NCI-H128 (cell line): ENCODE data around the gene CPN1.
"Not testable (repeated sequence)": the region's sequence is repeated elsewhere in the genome, so short reads cannot be mapped to it uniquely, and the experiment has no call there.

Source experiments
- DNase-seq: peaks from one replicate; lab custom pipeline; 2025; ENCODE audit not compliant: unreplicated experiment; lab: John Stamatoyannopoulos, UW

Gene CPN1

DNA sequence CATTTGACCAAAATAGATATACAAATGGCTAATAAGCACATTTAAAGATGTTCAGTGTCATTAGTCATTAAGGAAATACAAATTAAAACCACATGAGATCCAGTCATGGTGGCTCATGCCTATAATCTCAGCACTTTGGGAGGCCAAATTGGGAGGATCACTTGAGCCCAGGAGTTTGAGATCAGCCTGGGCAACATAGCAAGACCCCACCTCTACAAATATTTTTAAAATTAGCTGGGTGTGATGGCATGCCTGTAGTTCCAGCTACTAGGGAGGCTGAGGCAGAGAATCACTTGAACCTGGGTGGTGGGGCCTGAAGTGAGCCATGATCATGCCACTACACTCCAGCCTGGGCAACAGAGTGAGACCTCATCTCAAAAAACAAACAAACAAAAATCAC is 607 bp upstream of the CPN1 start:
- not testable (repeated sequence) for DNase-seq

DNA sequence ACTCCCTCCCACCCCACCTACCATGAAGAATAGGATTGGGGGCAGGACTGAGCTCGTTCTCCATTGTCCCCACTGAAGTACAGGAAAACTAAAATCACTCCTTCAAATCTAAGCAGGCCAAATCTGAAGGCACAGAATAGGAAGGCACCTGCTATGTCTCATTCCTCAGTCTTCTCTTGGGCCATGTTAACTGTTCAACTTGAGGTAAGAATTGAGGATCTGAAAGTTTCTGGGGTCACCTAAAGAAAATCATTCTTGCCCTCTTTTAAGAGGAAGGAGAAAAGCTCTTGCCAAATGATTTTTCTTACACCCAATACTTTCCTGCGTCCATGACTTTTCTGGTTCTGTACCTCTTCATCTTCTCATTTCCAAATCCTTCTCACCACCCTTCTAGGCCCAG is 4.9 kb downstream of the CPN1 start:
- DNase-seq: no peak

DNA sequence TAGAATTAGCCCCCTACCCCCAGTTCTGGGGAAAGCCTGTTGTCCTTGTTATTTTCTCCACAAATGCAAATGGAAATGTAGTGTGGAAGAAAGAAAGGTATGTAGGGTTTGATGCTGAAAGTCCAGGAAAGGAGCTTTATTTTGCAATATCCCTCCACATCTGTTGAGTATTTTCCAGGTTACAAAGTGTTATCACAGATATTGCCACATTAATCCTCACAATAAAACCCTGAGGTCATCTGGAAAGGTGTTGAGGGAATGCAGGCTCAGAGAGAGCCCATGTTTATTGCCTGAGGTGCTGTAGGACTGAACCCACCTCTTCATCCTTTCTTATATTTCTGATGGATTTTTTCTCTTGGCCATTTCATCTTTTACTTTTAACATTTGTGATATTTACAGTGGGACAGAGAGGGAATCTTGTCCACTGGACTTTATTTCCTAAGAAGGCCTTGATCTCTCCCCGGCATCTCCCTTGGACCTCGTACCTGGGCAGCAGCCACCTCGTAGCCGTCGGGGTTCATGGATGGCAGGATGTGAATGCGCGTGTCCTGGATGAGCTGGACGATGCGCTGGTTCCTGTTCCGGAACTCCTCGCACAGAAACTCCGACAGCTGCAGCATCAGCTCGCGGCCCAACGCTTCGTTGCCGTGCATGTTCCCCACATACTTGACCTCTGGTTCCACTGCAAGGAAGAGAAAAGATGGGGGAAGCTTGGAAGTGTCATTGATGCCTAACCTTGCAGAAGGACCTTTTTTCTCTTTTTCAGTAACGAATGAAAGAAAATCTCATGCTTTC is 6.0 kb downstream of the CPN1 start:
- DNase-seq: no peak

DNA sequence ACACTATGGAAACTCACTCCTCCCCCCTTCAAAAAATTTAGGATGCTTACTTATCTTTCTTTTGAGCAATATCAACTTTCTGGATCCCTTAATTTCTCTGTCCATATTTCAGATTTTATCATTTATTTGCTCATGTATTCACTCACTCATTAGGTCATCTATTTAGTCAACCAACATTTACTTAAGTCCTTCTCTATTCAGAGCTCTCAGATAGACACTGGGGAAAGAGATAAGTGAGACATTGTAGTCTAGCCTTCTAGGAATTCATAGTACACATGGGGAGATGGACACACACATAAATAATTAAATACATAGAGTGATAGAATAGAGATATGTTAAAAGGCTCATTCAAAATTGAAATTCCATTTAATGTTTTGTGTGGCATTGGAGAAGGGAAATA is 9.2 kb downstream of the CPN1 start:
- no peak for DNase-seq

DNA sequence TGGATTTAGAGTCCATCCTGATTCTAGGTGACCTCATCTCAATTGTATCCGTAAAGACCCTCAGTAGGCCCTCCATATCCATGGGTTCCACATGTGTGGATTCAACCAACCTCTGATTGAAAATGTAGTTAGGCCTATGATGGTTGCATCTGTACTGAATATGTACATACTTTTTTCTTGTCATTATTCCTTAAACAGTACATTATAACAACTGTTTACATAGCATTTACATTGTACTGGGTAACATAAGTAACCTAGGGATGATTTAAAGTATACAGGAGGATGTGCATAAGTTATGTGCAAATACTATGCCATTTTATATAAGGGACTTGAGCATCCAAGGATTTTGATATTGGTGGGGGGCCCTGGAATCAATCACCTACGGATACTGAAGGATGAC is 10.1 kb downstream of the CPN1 start:
- DNase-seq: no peak

DNA sequence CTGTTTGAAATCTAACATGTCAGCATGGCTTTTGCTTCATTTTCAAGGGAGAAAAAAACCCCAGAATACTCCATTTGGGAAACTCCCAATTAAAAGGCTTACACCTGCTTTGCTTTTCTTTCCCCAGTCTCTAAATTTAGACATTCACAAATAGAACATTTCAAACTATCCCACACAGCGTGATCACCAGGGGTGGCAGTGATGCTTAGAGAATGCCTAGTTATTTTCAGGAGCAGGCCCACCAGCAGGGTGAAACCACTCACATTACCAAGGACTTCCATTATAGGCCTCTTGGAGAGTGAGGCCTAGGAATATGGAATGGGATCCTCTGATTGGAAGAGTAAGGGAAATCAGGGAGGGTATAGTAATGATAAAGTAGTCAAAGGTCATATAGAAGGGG is 14.2 kb downstream of the CPN1 start:
- DNase-seq: no peak

DNA sequence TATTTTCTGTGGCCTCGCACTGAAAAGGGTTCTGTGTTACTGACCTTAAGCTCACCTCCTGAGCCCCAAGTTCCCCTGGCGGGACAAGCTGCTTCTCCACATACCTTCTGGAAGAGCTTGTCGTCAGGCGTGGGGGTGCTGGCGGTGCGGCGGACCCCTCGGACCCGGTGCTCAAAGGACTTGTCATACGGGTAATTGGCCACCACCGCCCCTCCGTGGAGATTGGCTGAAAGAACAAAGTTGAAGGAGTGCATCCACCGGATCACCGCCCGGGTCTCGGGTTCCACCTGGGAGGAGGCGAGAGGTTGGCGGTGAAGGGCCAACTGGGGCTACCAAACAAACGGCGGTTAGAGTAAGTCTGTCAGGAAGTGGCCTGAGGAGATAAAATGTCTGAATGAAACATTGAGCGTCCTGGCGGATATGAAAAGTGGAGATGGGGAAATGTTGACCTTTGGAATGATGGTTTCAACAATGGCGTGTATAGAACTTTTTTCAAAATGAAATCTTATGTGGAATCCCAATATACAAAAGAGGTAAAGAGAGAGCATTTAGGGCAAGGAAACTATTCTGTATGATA is 16.5 kb downstream of the CPN1 start:
- no peak for DNase-seq

DNA sequence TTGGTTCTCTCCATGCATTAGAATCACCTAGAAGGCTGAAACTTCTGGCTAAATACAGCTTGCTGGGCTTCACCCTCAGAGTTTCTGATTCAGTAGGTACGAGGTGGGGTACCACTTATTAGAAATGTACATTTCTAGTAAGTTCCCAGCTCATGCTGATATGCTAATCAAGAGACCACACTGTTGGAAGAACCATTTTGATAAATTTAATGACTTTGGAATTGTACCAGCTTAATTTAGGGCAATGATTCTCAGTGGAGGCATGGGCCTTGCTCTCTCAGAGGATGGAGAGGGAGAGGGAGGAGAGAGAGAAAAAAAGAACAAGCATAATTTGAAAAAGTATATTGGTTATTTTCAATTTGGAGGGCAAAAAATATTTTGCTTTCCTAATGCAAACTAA is 20.3 kb downstream of the CPN1 start:
- no peak for DNase-seq

DNA sequence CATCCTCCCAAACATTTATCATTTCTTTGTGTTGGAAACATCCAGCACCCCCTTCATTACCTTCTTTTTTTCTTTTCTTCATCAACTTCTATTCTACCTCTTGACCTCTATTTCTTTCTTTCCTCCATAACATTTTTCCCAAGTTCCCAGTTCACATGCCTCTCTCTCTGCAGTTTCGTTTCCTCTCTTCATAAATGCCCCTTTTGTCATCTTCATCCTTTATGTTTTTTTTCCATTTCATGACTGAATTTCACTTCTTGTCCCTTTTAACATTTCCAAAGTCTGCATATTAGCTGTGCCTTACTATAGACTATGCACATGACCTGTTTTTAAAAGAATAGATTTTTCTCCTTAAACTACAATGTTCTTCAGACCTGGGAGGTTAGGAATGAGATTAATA is 23.7 kb downstream of the CPN1 start:
- DNase-seq: no peak

DNA sequence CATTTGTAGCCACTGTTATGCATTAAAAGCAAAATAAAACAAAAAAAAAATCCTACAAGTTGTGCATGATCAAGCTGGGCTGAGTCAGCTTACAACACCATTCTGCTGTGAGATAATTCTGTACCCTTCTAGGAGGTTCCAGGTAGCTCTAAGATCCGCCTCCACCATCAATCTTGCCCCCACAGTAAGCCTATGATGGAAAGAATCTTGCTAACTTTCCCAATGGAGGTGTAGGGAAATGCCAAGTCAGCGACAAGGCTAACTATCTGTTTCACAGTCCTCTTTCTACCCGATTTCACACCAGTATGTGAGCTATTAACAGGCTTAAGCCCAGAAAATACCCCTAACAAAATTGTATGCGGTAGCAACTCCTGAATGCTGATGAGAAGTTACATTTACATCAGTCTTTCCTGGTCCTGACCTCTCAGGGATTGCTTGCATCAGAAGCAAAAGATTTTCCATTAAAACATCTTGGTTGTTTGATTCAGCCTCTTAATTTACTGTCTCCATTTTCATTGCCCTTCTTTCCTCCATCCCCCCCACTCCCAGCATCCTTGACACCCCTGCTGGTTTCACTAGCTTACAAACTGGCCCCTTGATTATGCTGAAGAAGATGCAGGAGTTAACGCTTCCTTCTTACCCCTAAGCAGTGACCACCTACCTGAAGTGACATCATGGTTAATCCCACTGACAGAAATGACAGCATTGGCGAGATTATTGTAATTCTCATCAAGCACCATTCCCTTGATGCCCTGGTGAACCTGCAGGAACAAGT is 27.8 kb downstream of the CPN1 start:
- DNase-seq: no peak

DNA sequence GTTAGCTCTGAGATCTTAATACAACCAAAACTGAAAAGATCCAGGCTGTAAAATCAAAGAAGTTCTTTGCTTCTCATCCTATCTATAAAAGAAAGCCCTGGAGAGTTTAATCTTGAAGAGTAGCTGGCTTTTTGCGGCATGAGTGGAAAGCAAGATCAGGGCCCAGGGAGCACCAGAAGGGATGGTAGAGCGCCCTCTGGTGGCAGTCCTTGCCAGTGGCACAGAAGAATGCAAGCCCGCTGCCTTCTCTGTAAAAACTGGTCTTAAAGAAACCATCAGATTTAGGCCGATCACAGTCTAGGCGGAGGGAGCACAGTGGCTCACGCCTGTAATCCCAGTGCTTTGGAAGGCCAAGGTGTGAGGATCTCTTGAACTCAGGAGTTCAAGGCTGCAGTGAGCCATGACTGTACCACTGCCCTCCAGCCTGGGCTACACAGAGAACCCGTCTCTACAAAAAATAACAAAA is 35.6 kb downstream of the CPN1 start:
- DNase-seq: peak; percentile 12

DNA sequence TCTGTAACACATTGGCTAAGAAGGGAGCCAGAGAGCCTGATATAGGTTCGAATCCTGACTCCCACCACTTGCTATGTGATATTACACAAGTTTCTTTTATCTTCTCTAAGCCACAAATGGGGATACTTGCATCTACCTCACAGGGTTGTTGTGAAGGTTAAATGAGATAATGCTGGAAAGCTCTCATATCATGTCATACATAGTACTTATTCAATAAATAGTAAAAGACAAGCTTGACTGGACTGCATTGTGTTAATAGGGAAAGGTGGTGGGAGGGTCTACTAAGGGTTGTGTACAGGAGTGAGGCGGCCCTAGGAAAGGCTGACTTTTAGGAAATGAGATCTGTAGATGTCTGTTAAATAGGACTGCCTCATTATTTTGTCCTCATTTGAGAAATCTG is 36.1 kb downstream of the CPN1 start:
- no peak for DNase-seq

DNA sequence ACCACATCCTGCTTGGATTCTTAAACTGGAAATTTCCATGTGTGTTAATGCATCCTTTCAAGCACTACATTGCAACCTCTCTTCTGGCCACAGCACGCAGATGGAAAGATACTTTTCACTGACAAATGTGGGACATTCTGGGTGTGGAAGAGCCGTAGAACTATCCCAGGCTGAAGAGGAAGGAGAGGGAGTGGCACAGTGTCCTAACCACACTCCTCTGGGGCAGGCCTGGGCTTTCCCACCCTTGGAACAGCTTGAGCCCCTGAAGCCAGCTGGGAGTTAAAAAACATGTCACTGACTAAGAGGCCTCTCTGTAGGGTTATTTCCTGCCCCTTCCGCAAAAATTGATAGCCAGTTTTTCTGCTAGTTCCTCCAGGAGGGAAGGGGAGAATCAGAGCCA is 37.9 kb downstream of the CPN1 start:
- no peak for DNase-seq

DNA sequence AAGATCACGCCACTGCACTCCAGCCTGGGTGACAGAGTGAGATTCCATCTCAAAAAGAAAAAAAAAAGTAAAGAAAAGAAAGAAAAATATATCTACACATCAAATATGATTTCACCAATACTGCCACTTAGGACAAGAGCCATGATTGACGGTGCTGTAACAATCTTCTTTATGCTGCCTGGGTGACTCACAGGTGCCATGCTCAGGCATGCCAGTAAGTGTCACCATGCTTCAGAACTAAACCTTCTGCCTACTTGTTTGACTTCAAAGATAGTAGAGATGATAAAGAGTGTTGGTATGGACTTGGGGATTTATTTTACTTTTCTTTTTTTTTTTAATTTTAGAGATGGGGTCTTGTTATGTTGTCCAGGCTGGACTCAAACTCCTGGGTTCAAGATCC is 38.3 kb downstream of the CPN1 start:
- no peak for DNase-seq

DNA sequence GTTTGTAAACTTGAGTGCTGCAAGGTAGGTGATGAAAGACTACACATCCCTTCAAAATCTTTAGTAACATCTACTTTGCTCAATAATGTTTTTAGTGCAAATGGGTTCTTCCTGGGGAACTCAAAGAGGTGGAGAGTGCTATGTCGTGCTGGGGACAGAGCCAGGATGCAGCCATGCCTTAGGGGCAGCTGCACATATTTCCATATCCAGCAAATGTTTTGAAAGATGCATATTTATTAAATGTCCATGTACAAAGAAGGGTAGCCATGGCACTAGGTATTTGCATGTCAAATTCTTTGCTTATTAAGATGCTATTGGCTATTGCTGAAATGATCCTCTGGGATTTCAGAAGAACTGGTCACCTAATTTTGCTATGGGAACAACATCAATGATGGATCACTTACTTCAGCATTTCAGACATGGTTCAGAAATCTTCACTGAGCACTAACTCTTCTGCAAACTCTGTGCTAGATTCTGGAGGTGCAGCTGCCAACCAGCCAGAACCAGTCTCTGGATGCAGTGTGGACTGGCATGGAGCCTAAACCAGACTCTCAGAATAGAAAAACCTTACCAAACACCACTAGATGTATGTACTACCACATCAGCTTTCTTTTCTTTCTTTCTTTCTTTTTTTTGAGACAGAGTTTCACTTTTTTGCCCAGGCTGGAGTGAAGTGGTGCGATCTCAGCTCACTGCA is 40.2 kb downstream of the CPN1 start:
- DNase-seq: no peak

DNA sequence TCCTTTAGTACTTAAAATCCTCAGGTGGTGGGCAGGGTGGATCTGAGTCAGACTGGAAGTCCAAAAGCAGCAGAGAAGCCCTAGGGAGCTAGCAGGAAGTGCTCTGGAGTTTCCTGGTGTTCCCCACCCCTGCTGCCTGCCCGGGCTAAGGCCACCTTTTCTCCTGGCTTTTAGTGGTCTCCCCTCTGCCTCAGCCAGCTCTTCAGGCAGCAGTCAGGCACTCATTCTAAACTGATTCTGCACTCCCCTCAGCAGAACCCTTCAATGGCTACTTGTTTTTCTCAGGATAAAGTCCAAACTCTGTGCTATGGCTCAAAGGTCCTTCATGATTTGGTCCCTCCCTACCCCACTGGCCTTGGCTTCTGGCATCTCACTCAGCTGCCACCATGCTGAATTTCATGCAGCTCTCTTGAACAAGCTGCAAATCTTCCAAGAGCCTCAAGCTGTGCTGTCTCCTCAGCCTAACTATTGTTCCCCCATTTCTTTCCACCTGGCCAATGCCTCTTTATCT is 43.1 kb downstream of the CPN1 start:
- no peak for DNase-seq

DNA sequence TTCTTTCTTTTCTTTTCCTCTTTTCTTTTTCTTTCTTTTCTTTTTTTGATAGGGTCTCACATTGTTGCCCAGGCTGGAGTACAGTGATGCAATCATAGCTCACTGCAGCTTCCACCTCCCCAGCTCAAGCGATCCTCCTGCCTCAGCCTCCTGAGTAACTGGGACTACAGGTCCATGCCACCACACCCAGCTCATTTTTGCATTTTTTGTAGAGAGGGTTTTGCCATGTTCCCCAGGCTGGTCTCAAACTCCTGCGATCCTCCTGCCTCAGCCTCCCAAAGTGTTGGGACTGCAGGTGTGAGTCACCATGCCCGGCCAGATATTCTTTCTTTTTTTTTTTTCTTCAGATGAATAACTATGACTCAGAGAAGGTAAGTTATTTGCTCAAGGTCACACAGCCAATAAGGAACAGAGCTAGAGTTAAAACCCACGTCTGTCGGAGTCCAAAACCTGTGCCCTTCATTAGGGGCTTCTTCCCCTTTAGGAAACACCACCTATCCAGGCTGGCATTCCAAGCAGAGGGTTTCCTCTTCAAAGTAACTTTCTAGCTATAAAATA is 43.8 kb downstream of the CPN1 start:
- DNase-seq: no peak

DNA sequence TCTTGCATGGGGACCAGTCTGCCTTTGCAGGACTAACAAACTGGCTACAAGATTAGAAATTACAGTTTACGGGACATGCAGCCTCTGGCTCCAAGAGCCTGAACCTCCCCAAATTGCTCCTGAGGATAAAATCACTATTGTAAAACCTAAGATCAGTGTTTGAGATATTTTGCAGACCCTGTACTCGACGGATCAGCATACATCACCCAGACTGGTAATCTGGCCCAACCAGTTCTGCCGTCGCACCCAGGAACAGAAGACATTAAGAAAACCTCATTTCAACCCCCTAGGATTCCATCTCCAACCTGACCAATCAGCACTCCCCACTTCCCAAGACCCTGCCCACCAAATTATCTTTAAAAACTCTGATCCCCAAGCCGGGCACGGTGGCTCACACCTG is 44.8 kb downstream of the CPN1 start:
- DNase-seq: no peak

DNA sequence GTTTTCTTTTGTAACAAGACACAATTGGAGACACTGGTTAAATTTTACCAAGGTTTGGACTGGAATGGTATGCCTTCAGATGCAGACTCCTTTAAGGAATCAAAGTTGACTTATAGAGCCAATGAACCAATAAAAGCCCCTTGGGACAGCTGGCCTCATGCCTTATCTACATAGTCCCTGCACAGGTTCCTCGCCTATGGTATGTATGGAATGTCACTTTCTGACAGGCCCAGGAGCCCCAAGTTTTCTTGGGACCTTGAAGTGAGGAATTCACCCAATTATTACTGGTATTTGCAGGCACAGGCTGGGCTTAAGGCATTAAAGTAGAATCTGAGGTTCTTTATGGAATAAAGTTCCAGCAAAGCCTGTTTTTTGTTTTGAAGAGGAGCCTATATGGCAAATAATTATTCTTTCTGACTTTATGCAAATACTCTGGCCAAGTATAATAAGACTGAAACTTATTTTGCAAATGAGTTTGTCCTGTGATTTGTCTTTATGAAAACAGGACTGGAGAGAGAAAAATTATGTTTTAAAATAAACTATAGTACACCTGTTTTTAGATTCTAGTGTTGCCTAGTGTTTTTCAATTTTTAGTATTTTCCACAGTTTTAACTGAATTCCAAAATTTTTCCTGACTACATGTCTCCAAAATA is 47.8 kb downstream of the CPN1 start:
- DNase-seq: no peak

DNA sequence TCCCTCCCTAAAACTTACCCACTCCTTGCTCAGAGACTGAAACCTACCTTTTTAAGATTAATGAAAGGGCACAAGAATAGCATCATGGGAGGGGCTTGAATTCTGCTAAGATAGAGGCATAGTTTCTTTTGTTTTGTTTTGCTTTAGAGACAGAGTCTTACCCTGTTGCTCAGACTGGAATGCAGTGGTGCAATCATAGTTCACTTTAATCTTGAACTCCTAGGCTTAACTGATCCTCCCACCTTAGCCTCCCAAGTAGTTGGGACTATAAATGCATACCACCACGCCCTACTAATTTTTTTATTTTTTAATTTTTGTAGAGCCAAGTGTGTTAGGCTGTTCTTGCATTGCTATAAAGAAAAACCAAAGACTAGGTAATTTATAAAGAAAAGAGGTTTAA is 54.3 kb downstream of the CPN1 start:
- no peak for DNase-seq

DNA sequence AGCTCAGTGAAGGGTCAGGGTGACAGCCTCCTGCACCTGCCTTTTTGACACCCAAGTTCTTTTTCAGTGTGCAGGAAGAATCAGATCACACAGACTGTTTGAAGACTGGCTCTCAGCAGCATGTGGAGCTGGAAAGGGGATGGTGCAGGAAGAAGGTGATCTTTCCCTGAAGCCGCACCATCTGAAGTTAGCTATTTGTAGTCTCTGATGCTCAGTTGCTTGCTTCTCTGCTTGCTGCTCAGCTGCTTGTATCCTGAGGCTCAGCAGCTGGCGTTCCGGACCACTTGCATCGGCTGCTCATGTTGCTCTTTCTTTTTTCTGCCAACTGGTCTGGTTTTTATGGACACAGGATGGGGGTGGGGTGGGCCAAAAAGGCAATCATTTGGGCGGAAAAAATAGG is 56.1 kb downstream of the CPN1 start:
- DNase-seq: no peak
